Measurements from ENCODE around the gene MRPS34. TPM values are rescaled to one million over a fixed set of nuclear protein-coding genes. Genes with fewer than 3 reads are reported as not detected.
A peak's percentile ranks its signal among the peaks of the same experiment; 100 is the strongest.

MRPS34 gene
- total and polyA plus RNA-seq, 9 of the 15 experiments (the other 6 are each of a cell fraction or from before 2014, with no cell fraction given): 5.2 to 334 (median 92.8) TPM

DNA sequence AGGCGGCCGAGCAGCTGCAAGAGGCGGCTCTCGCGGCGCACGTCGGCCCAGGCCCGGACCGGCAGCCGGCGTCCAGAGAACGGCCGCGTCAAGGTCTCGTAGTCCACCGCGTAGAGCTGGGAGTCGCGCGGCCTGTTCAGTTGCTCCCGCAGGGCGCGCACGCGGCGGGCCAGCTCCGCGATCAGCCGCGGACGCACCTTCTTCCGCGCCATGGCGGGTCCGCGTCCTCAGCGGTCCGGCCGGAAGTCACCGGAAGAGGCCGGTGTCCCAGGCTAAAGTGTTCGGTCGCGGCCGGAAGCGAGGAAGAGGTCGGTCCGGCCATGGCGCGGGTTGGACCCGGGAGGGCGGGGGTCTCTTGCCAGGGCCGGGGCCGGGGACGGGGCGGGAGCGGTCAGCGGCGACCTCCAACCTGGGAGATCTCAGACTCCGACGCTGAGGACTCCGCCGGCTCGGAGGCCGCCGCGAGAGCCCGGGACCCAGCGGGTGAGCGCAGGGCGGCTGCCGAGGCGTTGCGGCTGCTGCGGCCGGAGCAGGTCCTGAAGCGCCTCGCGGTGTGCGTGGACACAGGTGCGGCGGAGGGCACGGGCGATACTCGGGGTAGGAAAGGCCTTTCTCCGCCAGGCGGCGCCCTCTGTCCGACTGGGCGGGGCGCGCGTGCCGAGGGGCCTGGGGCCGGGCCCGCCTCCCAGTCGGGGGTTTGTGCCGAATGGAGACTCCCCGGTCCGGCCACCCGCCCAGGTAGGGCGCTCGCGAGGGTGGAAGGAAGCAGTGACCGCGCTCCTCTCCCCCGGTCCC, at the start of gene MRPS34 (continued):
- TF ChIP-seq TARDBP (IDR thresholded peaks at IDR 0.05) (no peak), SMARCE1 (IDR thresholded peaks at IDR 0.05) (no peak), POLR2A (conservative IDR thresholded peaks at IDR 0.05) (peak; percentile 90), CHD7 (IDR thresholded peaks at IDR 0.05; ENCODE audit: low read depth, low read length) (no peak), MXI1 (IDR thresholded peaks at IDR 0.05; ENCODE audit: low read depth, low read length) (peak; percentile 39; the same call in 1 of the 2 replicates), CHD2 (IDR thresholded peaks at IDR 0.05; ENCODE audit: low read depth, low read length) (no peak), PCBP2 (IDR thresholded peaks at IDR 0.05; ENCODE audit: low read depth, low read length, poor library complexity, severe bottlenecking) (peak; percentile 13), AFF1 (IDR thresholded peaks at IDR 0.05; ENCODE audit: low read depth in 1 of 2, partially characterized antibody in 2 of 2) (no peak), RFX1 (IDR thresholded peaks at IDR 0.05) (no peak), RNF219 (CRISPR knock-in tag; IDR thresholded peaks at IDR 0.05) (no peak)
